ENCODE data around the gene FUBP3. TPM values are rescaled to one million over a fixed set of nuclear protein-coding genes. Genes with fewer than 3 reads are reported as not detected.
A peak's percentile ranks its signal among the peaks of the same experiment; 100 is the strongest.
"Not testable (repeated sequence)": the region's sequence is repeated elsewhere in the genome, so short reads cannot be mapped to it uniquely, and the experiment has no call there.

FUBP3 gene
- total and polyA plus RNA-seq, 10 donors: 14.7 to 46.1 (median 30.5) TPM

GRCh38 chr9:130682421-130683121, 103.2 kb downstream of the FUBP3 start:
- no peaks in the 10 kb centered on the region for H3K36me3 ChIP-seq
- H3K9me3 ChIP-seq: peaks cover 0 to 10% (median 7%) of the 10 kb centered on the region in 8 donors
- peaks cover 13 to 22% (median 18%) of the 10 kb centered on the region in 6 donors for H3K4me1 ChIP-seq
- peaks cover 5 to 56% (median 21%) of the 10 kb centered on the region in 7 donors for H3K27me3 ChIP-seq (replicated peaks in 1 of 7)
- TF ChIP-seq POLR2A (IDR thresholded peaks at IDR 0.05) (no peak), CTCF (IDR thresholded peaks at IDR 0.05 in 8 of 11, conservative IDR thresholded peaks at IDR 0.05 in 3 of 11) (peak; percentile 60 to 88 (median 76)), POLR2AphosphoS5 (IDR thresholded peaks at IDR 0.05) (peak in 2 of 3 donors; percentile 17 to 42)
- peak overlapping the region; percentile 23 to 88 (median 60) for H3K4me3 ChIP-seq
- intact Hi-C loops (cut with DNase I; ENCODE audit: low total_unique reads): loop anchor here (2.0 kb wide), 1 partner anchor 222 kb away; no protein-coding TSS in a partner anchor
- peak overlapping the region in 1 of 8 donors; percentile 13 for H3K27ac ChIP-seq
- peak; percentile 90 for DNase-seq
- 2 to 5% (median 5%) methylated on average over 20 to 22 of the region's 22 CpGs for WGBS, 5 donors

- Histone ChIP-seq H3K4me3 (no peak overlapping the region), H3K4me1 (peaks cover 13 to 27% (median 18%) of the 10 kb centered on the region in 6 donors), H3K27me3 (replicated peaks in 1 of 7) (peaks cover 5 to 31% (median 18%) of the 10 kb centered on the region in 7 donors), H3K36me3 (no peaks in the 10 kb centered on the region), H3K27ac (no peak overlapping the region), H3K9me3 (peaks cover 0 to 10% (median 7%) of the 10 kb centered on the region in 8 donors)
- DNase-seq: no peak
- intact Hi-C loops (cut with DNase I; ENCODE audit: low total_unique reads): no loop called here
- no peak for TF ChIP-seq POLR2AphosphoS5 (IDR thresholded peaks at IDR 0.05)
- TF ChIP-seq POLR2A (IDR thresholded peaks at IDR 0.05): no peak
- TF ChIP-seq CTCF (IDR thresholded peaks at IDR 0.05 in 8 of 11, conservative IDR thresholded peaks at IDR 0.05 in 3 of 11): no peak
Observed at GRCh38 chr9:130685104-130685503, 105.7 kb downstream of the FUBP3 start.

GRCh38 chr9:130685945-130686344, 106.6 kb downstream of the FUBP3 start:
- DNase-seq; intact Hi-C loops (cut with DNase I; ENCODE audit: low total_unique reads): not testable (repeated sequence)
- WGBS, 5 donors: 91 to 98% (median 93%) methylated on average over 11 of the region's 11 CpGs

GRCh38 chr9:130687615-130688014, 108.2 kb downstream of the FUBP3 start:
- Histone ChIP-seq H3K4me1 (peaks cover 0 to 9% (median 3%) of the 10 kb centered on the region in 6 donors), H3K27ac (no peak overlapping the region), H3K9me3 (peaks cover 0 to 10% (median 7%) of the 10 kb centered on the region in 8 donors), H3K4me3 (no peak overlapping the region), H3K36me3 (no peaks in the 10 kb centered on the region), H3K27me3 (replicated peaks in 1 of 7) (peaks cover 0 to 8% (median 0%) of the 10 kb centered on the region in 7 donors)
- intact Hi-C loops (cut with DNase I; ENCODE audit: low total_unique reads): no loop called here
- WGBS, 5 donors: 73 to 90% (median 82%) methylated on average over 2 of the region's 2 CpGs
- TF ChIP-seq CTCF (IDR thresholded peaks at IDR 0.05 in 8 of 11, conservative IDR thresholded peaks at IDR 0.05 in 3 of 11) (no peak), POLR2AphosphoS5 (IDR thresholded peaks at IDR 0.05) (no peak), POLR2A (IDR thresholded peaks at IDR 0.05) (no peak)
- no peak for DNase-seq

More at GRCh38 chr9:130685945-130686344, 106.6 kb downstream of the FUBP3 start:
- H3K4me3 ChIP-seq, H3K27ac ChIP-seq, H3K36me3 ChIP-seq: not testable (repeated sequence)
- H3K27me3 ChIP-seq (replicated peaks in 1 of 7): peaks cover 1 to 22% (median 11%) of the 10 kb centered on the region in 7 donors
- peaks cover 9 to 23% (median 15%) of the 10 kb centered on the region in 6 donors for H3K4me1 ChIP-seq
- peaks cover 0 to 10% (median 7%) of the 10 kb centered on the region in 8 donors for H3K9me3 ChIP-seq

Small RNA genes lying within 50 kb of the gene (microRNA-seq; reads per million reads assigned to microRNA genes)
- gene MIR6856: 0 reads per million in 3 donors

Small RNA genes lying within 50 kb of the gene (small RNA-seq; reads per million reads assigned to genes)
- 0 reads per million in 4 donors for gene MIR6856

Other genes starting within 250 kb of the FUBP3 start
- 10 to 100 TPM; 15.4 to 37.4 (median 26.8) TPM for gene ASS1, start 134.6 kb upstream of the FUBP3 start, total RNA-seq
- gene ASS1, start 134.6 kb upstream of the FUBP3 start, polyA plus RNA-seq: 10 to 100 TPM; 17.1 to 27.0 (median 24.8) TPM
- gene PRDM12, start 85.0 kb downstream of the FUBP3 start, total RNA-seq: not detected
- under 1 TPM in 2 of 3 donors, not detected in 1; 0.06 to 0.07 TPM for gene PRDM12, start 85.0 kb downstream of the FUBP3 start, polyA plus RNA-seq
- 10 to 100 TPM; 23.8 to 34.6 (median 26.1) TPM for gene EXOSC2, start 114.2 kb downstream of the FUBP3 start, total RNA-seq
- 10 to 100 TPM; 16.9 to 22.8 (median 17.2) TPM for gene EXOSC2, start 114.2 kb downstream of the FUBP3 start, polyA plus RNA-seq